ENCODE data around the gene TRIM66. TPM values are rescaled to one million over a fixed set of nuclear protein-coding genes. Genes with fewer than 3 reads are reported as not detected.
A peak's percentile ranks its signal among the peaks of the same experiment; 100 is the strongest.

The TRIM66 gene
- total and polyA plus RNA-seq, 4 donors, result 1.6 to 14.3 (median 2.5) TPM

DNA sequence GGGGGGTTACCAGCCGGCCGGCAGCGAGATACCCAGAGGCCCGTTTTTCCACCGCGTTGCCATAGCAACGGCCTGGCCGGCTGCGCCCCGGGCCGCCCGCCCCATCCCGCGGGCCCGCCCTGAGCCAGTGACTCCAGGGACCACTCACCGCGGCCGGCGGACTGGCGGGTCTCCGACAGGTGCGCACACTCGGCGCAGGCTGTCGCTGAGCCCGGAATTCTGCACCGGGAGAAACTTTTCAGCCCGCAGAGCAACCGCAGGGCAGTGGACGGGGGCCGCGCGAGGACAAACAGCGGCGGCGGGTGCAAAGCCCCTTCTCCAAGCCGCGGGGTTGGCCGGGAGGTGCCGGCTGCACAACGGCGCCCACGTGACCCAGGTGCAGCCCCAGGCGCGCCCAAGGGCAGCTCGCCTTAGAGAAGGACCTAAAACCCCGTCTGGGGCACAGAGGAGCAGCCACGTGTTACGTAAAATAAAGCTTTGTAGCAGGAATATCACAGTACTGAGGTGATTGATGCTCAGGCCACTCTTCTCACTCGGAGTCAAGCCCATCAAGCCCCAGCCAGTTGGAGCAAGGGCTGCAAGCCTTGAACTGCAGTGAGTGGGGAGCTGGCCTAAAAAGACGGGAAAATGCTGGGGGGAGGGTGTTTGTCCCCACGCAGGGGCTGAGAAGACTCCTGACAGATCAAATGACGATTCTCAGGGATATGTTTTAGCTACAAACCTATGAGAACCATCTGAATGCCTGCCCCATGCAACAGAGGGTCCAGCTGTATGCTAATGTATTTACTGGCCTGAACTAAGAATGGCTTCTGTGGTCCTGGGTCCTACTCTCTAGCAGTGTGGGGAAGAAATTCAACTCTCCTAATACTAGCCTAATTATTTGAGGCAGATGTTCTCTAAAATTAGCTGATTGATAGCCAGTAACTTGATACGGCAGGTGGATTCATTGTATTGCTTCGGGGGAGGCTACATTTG is 88.2 kb downstream of the TRIM66 start, which contains the start of gene STK33:
TSS of gene STK33 (minus strand) at position 294 of the 975 bp plus-strand sequence. CDS start 119,323 bp downstream, outside the sequence.
- no peak for TF ChIP-seq YY1 (IDR thresholded peaks at IDR 0.05)
- TF ChIP-seq NR2F2 (IDR thresholded peaks at IDR 0.05), result no peak
- TF ChIP-seq RXRA (IDR thresholded peaks at IDR 0.05), result no peak
- TF ChIP-seq GABPA (IDR thresholded peaks at IDR 0.05 in 1 of 2, conservative IDR thresholded peaks at IDR 0.05 in 1 of 2), result no peak
- TF ChIP-seq, protein P1, sequence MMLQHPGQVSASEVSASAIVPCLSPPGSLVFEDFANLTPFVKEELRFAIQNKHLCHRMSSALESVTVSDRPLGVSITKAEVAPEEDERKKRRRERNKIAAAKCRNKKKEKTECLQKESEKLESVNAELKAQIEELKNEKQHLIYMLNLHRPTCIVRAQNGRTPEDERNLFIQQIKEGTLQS (IDR thresholded peaks at IDR 0.05), result no peak
- TF ChIP-seq HNF4A (conservative IDR thresholded peaks at IDR 0.05), result no peak
- TF ChIP-seq FOXA1 (IDR thresholded peaks at IDR 0.05), result no peak
- no peak for TF ChIP-seq JUND (IDR thresholded peaks at IDR 0.05)
- TF ChIP-seq, protein P2, sequence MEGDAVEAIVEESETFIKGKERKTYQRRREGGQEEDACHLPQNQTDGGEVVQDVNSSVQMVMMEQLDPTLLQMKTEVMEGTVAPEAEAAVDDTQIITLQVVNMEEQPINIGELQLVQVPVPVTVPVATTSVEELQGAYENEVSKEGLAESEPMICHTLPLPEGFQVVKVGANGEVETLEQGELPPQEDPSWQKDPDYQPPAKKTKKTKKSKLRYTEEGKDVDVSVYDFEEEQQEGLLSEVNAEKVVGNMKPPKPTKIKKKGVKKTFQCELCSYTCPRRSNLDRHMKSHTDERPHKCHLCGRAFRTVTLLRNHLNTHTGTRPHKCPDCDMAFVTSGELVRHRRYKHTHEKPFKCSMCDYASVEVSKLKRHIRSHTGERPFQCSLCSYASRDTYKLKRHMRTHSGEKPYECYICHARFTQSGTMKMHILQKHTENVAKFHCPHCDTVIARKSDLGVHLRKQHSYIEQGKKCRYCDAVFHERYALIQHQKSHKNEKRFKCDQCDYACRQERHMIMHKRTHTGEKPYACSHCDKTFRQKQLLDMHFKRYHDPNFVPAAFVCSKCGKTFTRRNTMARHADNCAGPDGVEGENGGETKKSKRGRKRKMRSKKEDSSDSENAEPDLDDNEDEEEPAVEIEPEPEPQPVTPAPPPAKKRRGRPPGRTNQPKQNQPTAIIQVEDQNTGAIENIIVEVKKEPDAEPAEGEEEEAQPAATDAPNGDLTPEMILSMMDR (IDR thresholded peaks at IDR 0.05; ENCODE audit: low read depth, low read length, missing input control), result no peak
- no peak for TF ChIP-seq SP1 (IDR thresholded peaks at IDR 0.05)
- TF ChIP-seq ZBTB33 (IDR thresholded peaks at IDR 0.05), result no peak
- TF ChIP-seq, protein P3, sequence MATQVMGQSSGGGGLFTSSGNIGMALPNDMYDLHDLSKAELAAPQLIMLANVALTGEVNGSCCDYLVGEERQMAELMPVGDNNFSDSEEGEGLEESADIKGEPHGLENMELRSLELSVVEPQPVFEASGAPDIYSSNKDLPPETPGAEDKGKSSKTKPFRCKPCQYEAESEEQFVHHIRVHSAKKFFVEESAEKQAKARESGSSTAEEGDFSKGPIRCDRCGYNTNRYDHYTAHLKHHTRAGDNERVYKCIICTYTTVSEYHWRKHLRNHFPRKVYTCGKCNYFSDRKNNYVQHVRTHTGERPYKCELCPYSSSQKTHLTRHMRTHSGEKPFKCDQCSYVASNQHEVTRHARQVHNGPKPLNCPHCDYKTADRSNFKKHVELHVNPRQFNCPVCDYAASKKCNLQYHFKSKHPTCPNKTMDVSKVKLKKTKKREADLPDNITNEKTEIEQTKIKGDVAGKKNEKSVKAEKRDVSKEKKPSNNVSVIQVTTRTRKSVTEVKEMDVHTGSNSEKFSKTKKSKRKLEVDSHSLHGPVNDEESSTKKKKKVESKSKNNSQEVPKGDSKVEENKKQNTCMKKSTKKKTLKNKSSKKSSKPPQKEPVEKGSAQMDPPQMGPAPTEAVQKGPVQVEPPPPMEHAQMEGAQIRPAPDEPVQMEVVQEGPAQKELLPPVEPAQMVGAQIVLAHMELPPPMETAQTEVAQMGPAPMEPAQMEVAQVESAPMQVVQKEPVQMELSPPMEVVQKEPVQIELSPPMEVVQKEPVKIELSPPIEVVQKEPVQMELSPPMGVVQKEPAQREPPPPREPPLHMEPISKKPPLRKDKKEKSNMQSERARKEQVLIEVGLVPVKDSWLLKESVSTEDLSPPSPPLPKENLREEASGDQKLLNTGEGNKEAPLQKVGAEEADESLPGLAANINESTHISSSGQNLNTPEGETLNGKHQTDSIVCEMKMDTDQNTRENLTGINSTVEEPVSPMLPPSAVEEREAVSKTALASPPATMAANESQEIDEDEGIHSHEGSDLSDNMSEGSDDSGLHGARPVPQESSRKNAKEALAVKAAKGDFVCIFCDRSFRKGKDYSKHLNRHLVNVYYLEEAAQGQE (IDR thresholded peaks at IDR 0.05), result no peak
- TF ChIP-seq TAF1 (conservative IDR thresholded peaks at IDR 0.05), result no peak
- no peak for TF ChIP-seq EGR1 (IDR thresholded peaks at IDR 0.05; ENCODE audit: low read depth in 2 of 2)
- TF ChIP-seq FOXA2 (IDR thresholded peaks at IDR 0.05), result no peak
- no peak for TF ChIP-seq RAD21 (IDR thresholded peaks at IDR 0.05)
- TF ChIP-seq, protein P4, sequence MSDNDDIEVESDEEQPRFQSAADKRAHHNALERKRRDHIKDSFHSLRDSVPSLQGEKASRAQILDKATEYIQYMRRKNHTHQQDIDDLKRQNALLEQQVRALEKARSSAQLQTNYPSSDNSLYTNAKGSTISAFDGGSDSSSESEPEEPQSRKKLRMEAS (IDR thresholded peaks at IDR 0.05), result no peak
- TF ChIP-seq HNF4G (IDR thresholded peaks at IDR 0.05), result no peak
- DNase-seq (ENCODE audit: low spot score), result peak; percentile 53
- Histone ChIP-seq H3K27me3 (ENCODE audit: control insufficient read depth in 4 of 4, insufficient read depth in 4 of 4, low read length in 3 of 4) (peaks cover 0 to 9% (median 2%) of the 10 kb centered on the region in 4 donors), H3K9ac (ENCODE audit: low read depth in 1 of 2, low read length in 2 of 2) (no peak within 1 kb of the TSS), H3K27ac (ENCODE audit: low read depth in 1 of 2, low read length in 2 of 2) (no peak within 1 kb of the TSS), H3K9me3 (ENCODE audit: control insufficient read depth in 4 of 4, low read length in 3 of 4) (no peaks in the 10 kb centered on the region), H3K4me3 (ENCODE audit: low read depth in 1 of 3, low read length in 3 of 3) (peak within 1 kb of the TSS in 2 of 3 donors; percentile 0 to 62), H3K36me3 (ENCODE audit: control insufficient read depth in 4 of 4, insufficient read depth in 3 of 4, low read depth in 1 of 4, low read length in 3 of 4) (no peaks in the 10 kb centered on the region), H3K4me1 (ENCODE audit: control insufficient read depth in 4 of 4, insufficient read depth in 4 of 4, low read length in 3 of 4) (peaks cover 3 to 6% (median 4%) of the 10 kb centered on the region in 4 donors)
- 7% methylated on average over 55 of the region's 55 CpGs for WGBS

All from liver (tissue), 9 donors.